Choroid plexus epithelial cell (primary cell): ENCODE measurements around the gene CD300E.
"Not testable (repeated sequence)": the region's sequence is repeated elsewhere in the genome, so short reads cannot be mapped to it uniquely, and the experiment has no call there.

Source experiments
- DNase-seq: peaks from one replicate; pipeline ENCODE4 v3.0.0-alpha.2; 2010; ENCODE audit warnings: low read depth
- H3K4me3 ChIP-seq: 2 replicates; pipeline ENCODE4 v1.5.1; 2011; ENCODE audit warnings: low read depth, mild to moderate bottlenecking, control low read depth, low read length, moderate library complexity
- TF ChIP-seq, protein P1 (sequence below): conservative IDR thresholded peaks from 2 replicates; pipeline ENCODE4 v1.5.1; 2011; ENCODE audit warnings: low read depth, mild to moderate bottlenecking, control low read depth, inconsistent platforms, low read length, moderate library complexity

CD300E gene

DNA sequence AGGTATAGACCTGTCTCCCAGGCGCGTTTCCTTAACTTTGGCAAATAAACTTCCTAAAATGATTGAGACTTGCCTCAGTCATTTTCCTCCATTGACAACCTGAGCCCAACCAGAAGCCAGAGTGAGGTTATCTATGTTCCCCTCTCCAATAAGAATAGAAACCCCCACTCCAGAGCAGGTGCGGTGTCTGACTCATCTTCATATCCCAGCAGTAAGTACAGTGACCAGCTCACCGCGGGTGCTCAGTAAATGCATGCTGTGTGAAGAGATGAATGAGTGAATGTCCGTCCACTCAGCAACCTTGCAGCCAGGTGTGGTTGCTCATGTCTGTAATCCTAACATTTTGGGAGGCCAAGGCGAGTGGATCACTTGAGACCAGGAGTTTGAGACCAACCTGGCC lies 19.5 kb upstream of the CD300E start:
- no peak overlapping the region for H3K4me3 ChIP-seq
- DNase-seq = no peak
- TF ChIP-seq, protein P1, sequence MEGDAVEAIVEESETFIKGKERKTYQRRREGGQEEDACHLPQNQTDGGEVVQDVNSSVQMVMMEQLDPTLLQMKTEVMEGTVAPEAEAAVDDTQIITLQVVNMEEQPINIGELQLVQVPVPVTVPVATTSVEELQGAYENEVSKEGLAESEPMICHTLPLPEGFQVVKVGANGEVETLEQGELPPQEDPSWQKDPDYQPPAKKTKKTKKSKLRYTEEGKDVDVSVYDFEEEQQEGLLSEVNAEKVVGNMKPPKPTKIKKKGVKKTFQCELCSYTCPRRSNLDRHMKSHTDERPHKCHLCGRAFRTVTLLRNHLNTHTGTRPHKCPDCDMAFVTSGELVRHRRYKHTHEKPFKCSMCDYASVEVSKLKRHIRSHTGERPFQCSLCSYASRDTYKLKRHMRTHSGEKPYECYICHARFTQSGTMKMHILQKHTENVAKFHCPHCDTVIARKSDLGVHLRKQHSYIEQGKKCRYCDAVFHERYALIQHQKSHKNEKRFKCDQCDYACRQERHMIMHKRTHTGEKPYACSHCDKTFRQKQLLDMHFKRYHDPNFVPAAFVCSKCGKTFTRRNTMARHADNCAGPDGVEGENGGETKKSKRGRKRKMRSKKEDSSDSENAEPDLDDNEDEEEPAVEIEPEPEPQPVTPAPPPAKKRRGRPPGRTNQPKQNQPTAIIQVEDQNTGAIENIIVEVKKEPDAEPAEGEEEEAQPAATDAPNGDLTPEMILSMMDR = no peak

DNA sequence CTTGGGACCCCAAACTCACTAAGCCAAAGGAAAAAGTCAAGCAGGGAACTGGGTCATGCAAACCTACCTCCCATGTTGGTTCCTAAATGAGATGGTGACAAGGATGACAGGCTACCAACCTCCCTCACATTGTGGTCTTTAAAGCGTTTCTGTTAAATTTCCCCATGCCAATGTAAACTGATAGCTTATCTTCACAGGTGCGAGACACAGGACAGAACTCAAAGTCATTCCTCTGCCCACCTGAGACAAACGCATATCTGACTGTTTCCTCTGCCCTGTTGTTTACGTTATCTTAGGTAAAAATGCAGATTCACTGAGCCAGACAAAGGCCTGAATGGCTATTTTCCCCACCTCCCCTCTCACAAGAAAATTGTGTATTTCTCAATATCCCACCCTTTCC lies 19.0 kb upstream of the CD300E start:
- TF ChIP-seq, protein P1 = no peak
- H3K4me3 ChIP-seq = no peak overlapping the region
- DNase-seq = no peak

DNA sequence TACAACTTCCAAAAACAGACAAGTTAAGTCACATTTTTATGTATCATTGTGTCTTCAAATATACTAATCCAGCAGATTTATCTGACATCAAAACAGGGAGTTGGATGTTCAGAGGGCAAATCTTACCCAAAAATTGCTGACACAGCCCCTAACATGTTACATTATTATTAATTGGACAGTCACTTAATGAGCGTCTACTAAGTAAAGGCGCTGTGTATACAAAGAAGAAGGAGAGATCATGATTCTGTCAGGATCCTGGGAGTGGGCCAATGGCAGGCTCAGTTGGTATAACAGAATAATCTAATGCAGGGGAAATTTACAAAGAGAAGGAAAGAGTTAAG lies 18.4 kb upstream of the CD300E start:
- no peak overlapping the region for H3K4me3 ChIP-seq
- TF ChIP-seq, protein P1 = no peak
- no peak for DNase-seq

DNA sequence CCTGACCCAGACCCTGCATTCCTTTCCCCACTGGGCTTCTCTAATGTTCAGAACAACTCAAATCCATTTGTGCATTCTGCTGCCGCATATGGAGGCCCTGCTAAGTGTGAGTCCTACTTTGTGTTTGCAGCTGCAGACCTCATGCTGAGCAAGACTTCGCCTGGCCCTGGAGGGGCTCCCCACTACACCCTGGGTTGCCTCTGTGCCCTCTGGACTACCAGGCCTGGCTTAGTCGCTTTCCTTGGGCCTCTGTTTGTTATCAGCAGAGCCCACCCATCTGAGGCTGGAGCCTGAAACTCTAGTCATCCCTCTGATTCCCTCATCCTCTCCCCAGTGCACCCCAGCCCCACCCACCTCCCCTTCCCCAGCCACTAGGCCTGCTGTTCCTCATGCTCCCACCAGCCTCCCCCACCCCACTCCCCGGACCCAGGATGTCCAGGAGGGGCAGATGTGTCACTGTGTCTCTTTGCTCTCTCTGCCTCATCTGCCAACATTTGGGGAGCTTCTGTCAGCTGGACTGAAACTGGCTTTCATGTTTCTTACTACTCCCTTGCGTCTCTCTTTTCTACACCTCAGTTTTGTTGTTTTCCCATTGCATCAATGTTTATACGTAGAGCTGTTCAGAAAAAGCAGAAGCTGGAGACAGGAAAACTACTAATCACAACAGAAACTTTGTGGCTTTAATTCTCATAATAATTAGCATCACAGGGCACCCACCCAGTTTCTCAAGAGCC lies 17.9 kb upstream of the CD300E start:
- H3K4me3 ChIP-seq = no peak overlapping the region
- DNase-seq = no peak
- TF ChIP-seq, protein P1 = no peak

DNA sequence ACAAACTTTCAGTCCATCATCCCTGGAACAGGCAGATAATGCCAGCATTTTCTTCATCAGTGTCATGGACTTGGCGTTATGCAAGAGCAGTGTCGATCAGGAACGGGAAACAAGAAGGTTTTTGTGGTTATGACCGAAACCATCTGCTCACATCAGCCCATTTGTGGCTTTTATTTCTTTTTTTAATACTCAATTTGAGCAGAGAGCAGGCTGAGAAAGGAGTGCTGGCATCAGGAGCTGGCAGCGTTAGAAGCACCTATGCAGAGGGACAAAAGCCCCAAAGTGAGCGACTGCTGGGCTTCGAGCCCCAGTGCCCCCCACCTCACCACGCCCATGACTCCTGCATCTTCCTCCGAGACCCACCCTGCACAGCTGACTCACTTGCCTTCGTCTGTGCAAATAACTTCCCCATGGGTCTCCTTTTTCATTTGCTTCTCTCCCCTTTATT lies 16.2 kb upstream of the CD300E start:
- TF ChIP-seq, protein P1 = no peak
- H3K4me3 ChIP-seq = no peak overlapping the region
- no peak for DNase-seq

DNA sequence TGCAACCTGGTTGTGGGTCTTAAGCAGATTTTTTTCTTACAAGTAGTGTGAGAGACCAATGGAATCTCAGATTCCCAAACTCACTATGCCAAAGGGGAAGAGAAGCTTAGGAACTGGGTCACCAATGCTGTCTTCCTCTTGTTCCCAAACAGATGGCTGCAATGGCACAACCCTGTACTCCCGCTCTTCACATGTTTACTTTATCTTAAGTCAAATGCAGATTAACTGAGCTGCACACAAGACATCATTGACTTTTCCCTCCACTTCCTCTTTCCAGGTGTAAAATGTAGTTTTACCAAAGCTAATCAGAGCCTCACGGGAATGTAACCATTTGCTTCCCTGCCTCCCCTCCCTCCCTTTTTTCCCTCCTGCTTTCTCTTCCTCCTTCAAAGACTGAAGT lies 14.4 kb upstream of the CD300E start:
- DNase-seq = no peak
- no peak overlapping the region for H3K4me3 ChIP-seq
- TF ChIP-seq, protein P1 = no peak

DNA sequence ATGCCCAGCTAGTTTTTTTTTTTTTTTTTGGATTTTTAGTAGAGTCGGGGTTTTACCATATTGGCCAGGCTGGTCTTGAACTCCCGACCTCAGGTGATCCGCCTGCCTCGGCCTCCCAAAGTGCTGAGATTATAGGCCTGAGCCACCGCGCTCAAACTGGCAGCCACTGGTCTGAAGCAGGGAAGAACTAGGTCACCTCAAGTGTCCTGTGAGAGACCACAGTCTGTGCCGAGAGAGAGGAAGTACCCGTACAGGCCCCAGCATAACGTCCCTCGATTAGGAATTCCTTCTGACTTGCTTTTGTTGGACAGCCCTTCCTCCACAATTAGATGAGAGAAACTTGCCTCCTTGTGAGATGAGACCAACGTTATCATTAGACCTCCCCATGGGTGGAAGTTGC lies 13.7 kb upstream of the CD300E start:
- no peak overlapping the region for H3K4me3 ChIP-seq
- DNase-seq = no peak
- TF ChIP-seq, protein P1 = no peak

DNA sequence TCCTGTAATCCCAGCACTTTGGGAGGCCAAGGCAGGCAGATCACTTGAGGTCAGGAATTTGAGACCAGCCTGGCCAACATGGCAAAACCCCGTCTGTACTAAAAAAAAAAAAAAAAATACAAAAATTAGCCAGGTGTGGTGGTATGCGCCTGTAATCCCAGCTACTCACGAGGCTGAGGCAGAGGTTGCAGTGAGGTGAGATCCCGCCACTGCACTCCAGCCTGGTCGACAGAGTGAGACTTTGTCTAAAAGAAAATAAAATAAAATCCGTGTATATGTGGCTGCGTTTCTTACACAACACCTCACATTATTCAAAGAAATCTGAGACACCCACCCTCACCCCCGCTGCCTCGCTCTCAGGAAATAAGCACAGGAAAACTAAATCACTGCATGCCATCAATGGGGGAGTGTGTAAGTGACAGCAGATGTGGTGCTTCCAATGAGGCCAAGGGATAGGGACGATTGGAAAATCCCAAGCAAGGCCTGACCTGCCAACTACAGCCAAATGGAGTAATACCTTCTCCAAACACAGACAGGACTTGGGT lies 13.1 kb upstream of the CD300E start:
- H3K4me3 ChIP-seq, DNase-seq: not testable (repeated sequence)
